ENCODE results near the gene LRCH1. TPM values are rescaled to one million over a fixed set of nuclear protein-coding genes. Genes with fewer than 3 reads are reported as not detected.

LRCH1 gene
- total RNA-seq, 1 donor from 2014 or later = 17.1 TPM

DNA sequence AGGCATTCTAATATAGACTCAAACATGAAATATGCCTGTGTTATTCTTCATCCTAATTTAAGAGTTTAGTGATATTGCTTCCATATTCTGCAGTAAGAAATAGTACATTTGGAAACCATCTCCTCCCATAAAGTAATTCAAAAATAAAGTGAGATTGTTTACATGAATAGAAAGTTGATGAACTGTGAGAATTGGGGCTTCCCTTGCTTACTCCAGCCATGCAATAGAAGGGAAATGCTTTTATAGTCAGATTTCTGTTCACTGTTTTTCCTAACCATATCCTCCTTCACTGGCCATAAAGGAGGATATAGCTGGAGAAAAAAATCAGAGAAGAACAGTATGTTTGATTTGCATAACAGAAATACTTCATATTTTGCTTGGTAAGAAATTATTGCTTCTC, 7.8 kb downstream of the LRCH1 start:
- intact Hi-C loops (cut with micrococcal nuclease) = no loop called here

DNA sequence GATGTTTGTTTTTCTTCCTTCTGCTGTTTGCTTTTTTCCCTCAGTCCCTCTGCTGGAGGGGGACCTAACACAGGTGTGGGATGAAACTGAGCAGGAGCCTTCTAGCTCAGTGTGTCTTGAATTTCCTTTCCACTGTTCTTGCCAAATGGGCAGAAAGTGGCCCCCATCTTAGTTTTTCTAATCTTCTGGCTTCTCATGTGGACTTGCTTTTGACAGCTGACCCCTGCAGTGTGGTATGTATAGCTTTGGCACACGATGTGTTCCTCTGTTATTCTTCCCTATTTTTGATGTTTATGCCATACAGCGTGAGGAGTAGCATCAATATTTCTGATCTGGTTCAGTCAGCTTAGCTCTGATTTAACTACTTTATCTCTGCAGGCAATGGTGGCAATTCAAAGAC, 8.3 kb downstream of the LRCH1 start:
- intact Hi-C loops (cut with micrococcal nuclease) = no loop called here

DNA sequence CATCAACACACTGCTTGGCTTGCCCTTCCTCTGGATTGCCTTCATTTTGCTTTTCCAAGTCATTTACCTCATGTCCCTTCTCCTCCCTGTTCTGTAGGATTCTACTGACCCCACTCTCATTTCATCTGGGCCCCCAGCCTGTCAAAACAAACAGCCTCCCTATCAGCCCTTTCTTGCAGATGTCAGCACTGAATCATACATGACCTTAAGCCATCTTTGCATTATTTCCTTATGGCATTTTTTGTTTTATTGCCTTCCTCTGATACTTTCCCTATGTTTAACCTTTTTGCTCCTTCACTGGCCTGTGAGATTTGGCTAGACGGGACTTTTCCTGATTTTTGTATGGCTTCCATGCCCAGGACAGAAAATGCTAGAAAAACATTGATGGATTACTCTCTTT, 8.7 kb downstream of the LRCH1 start:
- intact Hi-C loops (cut with micrococcal nuclease) = no loop called here

DNA sequence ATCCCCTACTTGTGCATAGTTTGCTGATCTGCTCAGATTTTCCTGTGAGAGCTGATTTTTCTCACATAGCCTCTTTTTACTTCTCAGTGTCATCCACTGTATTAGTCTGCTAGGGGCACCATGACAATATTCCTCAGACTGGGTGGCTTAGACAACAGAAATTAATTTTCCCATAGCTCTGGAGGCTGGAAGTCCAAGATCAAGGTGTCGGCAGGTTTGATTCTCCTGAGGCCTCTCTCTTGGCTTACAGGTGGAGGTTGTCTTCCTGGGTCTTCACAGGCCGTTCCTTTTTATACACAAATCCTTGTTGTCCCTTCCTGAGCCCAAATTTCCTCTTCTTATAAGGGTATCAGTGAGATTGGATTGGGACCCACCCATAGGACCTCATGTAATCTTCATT, 9.2 kb downstream of the LRCH1 start:
- intact Hi-C loops (cut with micrococcal nuclease) = no loop called here

DNA sequence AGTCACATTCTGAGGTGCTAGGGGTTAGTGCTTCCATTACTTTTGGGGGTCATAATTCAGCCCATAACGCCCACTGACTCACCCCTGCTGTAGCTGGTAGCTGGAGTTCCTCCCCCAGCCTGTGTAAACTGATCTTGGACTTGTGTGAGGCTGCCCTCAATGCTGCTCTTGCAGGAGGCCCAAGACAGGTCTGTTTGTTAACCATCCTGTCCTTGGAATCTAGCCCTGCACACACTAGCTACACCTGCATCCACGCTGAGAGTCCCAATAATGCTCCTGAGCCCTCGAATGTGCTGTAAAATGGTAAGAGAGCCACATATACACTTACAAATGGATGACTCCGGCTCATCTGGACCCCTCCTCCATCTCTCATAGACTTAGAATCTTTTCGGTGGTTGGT, 9.6 kb downstream of the LRCH1 start:
- intact Hi-C loops (cut with micrococcal nuclease) = no loop called here

DNA sequence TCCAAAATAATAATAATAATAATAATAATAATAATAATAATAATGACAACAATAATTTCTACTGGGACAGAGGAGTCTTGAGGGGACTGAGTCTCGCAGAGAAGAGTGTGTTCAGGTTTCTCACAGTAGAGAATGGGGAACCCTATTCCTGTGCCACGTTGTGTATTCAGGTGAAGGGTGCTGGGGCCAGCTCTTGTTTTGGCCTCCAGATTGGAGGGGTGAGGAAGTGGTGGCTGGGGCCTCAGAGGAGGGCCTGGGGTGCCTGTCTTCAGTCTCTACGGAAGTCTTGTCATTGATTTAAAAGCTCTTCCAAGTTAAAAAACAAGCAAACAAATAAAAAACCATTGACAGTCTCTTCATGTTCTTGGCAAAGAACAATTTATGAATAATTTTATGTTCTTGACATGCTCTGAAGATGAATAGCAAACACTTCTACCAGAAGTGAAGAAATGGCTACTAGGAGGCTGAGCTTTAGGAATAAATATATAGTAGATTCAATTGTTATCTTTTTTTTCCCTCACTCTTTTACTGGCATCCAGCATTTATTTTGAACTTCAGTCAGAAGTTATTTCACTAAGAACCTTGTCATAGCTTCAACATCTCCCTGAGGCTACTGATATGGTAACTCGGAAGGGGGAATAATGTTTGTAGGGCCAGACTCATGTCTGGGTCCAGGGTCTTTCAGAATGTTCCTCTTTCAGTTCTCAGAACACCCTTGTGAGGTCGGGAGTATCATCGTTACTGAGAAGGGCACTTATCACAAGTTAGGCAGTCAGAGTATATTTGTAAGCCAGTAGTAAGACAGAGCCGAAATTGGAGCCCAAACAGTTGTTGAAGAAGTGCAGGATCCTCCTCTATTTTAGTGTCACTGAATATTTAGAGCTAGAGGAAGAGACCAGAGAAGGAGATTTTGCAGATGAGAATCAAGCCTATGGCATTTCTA, 13.1 kb downstream of the LRCH1 start:
- intact Hi-C loops (cut with micrococcal nuclease) = no loop called here

DNA sequence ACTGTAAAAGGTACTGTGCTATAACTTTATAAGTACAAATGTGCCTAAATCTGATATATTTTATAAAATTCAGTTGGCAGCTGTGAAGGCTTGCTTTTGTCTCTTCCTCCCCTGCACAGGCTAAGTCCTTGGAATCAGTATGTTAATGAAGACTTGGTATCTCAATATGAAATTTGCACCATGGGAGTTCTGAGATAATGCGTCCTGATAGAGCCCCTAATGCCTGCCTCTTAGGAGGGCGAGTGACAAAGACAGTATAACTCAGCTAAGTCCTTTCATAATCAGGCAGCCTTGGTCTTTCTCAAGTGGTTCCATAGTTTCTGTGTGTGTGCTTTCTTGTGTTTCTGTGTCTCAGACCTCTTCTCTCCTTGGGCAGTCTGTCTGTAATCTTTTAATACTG, 14.7 kb downstream of the LRCH1 start:
- intact Hi-C loops (cut with micrococcal nuclease) = no loop called here

DNA sequence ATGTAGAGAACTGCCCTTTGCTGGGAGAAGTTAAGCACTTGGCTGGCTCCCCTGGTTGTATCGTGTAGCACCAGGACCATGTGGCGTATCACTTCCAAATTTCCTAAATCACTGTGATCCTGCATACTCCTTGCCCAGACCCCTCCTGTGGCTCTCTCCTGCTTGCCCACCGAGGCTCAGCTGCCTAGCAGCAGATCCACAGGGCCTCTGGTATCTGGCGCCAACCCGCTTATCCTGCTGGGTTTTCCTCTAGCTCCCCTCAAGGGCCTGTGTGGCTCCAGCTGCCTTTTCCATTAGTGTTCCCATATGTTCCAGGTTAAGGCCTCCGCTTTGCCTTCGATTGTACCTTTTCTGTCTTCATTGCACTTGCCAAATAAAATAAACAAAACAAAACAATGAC, 16.5 kb downstream of the LRCH1 start:
- intact Hi-C loops (cut with micrococcal nuclease) = no loop called here

DNA sequence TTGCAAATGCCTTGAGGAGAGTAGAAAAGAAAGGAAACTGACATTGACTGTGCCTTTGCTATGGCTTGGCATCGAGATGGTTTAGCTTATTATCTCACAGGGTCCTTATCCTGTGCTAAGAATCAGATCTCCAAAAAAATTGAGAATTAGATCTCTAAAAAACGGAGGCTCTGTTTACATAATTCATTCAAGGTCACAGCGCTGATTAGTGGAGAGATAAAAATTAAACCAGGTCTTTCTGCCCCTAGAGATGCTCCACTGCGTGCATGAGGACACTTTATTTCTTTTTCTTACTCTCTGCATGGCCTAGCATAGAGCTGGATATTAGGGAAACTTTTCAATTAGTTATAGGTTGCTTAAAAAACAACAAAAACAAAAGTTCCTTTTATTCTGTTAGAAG, 17.3 kb downstream of the LRCH1 start:
- intact Hi-C loops (cut with micrococcal nuclease) = no loop called here

DNA sequence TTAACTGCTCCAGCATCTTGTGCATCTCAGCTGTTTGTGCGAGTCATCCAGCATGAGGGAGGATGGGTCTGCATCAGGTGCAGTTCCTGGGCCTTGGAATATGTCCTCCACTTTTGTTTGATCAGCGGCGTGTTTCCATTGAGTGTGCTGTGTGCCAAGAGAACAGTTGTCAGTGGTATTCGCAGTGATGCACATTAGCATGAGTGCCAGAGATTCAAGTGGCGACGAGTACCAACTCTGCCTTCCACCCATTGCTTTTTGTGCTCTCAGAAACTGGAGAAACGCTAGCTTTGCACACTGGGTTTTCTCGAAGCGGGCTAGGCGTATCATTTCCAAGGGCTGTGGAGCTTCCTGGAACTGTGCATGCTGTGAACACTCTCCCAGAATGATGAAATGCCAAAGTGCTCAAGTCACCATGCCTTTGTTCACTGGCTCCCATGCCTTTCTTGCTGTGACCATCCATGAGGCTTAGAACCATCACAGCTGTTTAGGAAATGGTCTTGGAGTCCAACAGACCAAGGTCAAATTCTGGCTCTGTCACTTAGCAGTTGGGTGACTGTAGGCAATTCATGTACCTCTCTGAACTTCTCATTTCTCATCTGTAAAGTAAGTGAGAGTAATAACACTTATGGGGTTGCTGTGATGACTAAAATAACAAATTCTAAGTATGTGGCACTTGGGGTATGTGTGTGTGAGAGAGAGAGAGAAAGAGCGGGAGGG, 18.4 kb downstream of the LRCH1 start:
- intact Hi-C loops (cut with micrococcal nuclease) = no loop called here

DNA sequence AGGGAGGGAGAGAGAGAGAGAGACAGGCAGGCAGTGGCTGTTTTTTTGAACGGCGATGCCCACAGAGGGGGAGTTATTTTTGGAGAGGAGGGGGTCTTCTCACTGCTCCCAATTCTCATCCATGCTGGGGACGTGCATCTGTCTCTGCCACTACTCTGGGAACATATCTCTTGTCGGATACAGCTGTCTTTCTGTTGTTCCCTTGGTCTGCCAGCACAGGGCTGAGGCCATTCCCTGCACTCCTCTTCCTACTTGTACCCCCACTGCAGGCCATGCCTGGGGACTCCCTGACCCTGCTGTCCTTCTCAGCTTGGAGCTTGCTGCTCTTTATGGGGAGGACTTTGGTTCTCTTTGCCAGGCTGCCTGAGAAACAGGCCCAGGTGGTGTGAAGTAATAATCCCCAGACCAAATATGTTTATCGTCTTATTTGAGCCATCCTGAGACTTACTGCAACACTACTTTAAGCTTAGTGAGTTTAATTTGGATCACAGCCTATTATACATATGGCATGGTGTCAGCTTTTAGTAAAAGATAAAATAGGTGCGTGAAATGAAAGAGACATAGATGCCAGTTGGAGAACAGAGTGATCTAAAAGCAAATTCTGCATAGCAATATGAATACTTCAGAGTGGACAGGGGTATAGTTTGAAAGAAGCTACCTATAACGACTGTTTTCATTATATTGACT, 19.1 kb downstream of the LRCH1 start:
- intact Hi-C loops (cut with micrococcal nuclease) = no loop called here

DNA sequence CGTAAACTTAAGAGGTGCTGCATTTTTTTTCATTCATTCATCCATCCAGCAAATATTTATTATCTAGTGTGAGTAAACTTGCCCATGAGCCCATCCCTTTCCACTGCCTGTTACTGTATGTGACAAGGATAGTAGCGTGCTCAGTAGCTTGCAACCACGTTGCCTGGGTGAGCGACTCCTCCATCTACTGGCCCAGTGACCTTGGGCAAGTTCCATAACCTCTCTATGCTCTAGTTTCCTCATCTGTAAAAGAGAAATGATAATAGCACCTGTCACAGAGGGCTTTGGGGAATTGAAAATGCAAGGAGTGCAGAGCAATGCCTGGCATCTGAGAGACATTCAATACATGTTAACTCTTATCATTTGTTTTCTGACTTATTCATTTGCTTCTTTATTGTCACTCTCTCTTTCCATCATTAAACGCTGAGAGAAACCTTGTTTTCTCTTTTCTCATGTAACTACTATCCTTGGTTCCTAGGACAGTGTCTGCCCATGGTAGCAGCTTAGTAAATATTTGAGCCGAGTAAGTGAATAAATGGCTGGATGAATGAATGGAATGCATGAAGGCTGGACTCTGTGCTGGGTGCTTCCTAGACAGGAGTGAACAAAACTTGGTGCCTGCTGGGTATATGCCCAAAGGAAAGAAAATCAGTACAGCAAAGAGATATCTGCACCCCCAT, 19.9 kb downstream of the LRCH1 start:
- intact Hi-C loops (cut with micrococcal nuclease) = no loop called here

DNA sequence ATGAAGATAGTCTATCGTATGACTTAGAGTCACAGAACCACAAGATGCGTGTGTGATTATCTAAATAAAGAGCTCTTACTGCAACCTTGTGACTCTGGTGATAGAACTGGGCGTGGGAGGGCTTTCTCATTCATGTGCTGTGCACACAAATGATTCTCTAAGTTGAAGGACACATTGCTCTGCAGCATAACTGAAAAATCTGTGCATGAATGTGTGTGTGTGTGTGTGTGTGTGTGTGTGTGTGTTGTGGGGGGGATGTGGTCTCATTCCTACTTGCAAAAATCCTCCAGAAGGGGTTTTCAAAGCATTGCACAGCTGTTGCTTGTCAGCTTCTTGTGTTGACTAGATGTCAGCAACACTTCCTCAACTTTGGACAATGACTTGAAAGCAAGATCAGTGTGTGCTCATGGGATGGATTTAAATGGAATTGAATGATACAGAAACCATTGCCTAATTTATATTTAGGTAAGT, 22.4 kb downstream of the LRCH1 start:
- intact Hi-C loops (cut with micrococcal nuclease) = no loop called here

DNA sequence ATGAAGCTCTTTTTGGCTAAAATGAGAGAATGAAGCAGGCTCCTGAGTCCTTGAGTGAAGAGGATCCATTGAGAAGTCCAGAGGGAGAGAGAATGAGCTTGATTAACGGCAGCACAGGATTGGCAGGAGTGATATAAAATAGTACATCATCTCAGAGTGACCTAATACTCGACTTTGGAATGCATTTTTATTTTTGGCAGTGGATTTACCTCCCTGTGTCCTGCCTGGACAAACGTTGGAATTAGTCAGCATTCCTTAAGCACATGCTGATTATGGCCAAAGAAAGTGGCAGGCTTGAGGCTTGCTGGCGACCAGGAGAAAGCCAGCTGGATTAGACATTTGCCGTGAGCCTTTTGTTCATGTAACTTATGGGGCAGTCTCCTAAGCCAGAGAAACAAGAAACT, 22.9 kb downstream of the LRCH1 start:
- intact Hi-C loops (cut with micrococcal nuclease) = no loop called here

DNA sequence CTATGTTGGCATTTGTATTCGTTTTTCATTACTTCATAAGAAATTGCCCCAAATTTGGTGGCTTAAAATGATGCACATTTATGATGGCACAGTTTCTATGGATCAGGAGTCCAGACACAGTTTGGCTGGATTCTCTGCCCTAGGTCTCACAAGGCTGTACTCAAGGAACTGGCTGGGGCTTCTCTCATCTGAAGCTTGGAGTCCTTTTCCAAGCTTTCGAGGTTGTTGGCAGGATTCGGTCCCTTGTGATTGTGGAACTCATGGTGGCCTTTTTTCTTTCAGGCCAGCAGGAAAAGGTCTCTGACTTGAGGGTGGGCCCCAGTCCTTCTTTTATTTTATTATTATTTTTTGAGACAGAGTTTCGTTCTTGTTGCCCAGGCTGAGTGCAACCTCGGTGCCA, 23.8 kb downstream of the LRCH1 start:
- intact Hi-C loops (cut with micrococcal nuclease) = no loop called here

DNA sequence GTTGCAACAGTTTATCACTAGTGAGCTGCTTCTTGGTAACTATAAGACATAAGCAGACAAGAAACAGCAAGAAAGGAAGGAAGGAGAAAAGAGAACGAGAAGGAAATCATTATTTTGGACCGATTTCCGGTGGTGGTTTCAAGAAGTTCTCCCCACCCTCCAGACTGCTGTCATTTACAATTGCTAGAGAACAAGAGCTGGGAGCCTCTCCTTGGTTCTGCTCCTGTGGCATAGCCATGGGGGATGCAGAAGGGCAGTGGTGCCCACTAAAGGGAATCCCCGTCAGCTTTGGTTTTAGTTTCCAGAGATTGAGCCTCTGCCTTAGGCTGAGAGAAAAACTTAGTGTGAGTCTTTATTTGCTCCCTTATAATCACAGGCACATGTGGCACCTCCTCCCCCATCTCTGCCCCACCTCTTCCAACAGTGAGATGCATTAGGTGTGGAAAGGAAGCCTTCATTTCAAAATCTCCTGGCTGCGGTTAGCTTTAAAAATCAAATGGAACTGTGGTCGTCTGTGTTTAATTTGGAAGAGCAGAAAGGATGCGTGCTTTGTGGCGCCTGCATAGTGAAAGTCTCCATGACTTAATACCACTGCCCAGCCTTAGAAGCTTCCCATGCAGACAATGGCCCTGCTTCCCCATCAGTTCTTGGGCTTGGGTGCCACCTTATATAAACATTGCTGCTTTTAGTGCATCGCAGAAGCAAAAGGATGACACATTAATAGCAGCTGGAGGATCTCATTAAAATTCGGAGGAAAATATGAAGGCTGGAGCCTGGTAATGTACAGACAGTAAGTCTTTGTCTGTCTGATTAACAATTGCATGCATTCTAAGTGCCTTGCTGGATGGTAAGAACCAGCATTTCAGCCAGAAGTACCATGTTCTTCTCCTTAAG, 25.0 kb downstream of the LRCH1 start:
- intact Hi-C loops (cut with micrococcal nuclease) = no loop called here

DNA sequence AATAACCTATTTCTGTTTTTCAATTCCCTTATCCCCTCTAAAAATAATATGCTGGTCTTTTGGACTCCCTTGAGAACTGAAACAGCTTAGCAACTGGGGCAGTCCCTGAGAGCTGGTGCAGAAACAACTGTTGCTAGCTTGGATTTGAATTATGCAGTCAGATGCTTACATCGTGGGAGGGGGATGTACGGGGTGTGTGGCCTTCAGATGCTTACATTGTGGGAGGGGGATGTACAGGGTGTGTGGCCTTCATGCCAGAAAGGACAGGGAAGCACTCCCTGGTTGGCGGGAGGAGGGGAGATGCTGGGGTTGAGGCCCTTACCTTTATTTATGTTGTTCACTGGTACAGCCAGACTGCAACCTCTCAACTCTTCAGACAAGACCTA, 25.6 kb downstream of the LRCH1 start:
- intact Hi-C loops (cut with micrococcal nuclease) = no loop called here

DNA sequence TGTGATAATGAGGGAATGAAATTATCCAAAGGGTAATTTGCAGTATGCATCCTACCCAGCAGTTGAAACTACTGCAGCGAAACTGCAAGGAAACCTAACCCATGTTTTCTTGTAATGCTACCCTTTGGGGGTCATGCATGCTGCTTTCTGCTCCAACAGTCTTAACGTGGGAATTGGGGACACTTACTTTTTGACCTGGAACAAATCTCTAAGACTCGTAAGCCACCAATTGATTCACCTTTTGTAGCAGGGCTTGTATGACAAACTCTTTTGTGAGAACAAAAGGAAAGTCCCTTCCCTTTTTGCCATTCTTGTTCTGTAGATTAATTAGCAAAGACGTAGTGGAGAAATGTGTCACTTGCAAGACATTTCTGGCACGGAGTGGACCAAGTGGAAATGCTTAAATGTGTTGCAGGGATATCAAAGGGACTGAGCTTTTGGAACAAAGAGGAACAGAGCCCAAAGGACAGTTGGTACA, 27.4 kb downstream of the LRCH1 start:
- intact Hi-C loops (cut with micrococcal nuclease) = no loop called here

DNA sequence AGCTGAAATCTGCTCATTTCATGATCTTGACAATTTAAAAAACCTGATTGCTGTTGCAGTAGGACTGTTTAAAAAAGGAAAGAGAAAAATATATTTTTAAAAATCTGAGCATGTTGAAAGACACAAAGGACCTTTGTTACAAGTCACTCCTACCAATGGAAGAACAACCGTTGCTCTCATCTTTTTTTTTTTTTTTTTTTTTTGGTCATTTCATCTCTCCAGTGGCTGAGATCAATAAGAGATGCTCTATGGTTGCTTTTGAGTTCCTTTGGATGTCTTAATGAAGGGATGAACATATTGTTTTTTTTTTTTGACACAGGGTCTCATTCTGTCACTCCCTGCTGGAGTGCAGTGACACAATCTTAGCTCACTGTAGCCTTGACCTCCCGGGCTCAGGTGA, 29.2 kb downstream of the LRCH1 start:
- intact Hi-C loops (cut with micrococcal nuclease) = no loop called here
